NOMO-1 treated with dmso at 0.1 percent for 144 hours (cell line): ENCODE data around the gene PPP1R7.
"Not testable (repeated sequence)": the region's sequence is repeated elsewhere in the genome, so short reads cannot be mapped to it uniquely, and the experiment has no call there.

Experiments used
- DNase-seq: peaks from one replicate; lab custom pipeline; 2025; ENCODE audit not compliant: unreplicated experiment; lab: John Stamatoyannopoulos, UW

Gene PPP1R7

DNA sequence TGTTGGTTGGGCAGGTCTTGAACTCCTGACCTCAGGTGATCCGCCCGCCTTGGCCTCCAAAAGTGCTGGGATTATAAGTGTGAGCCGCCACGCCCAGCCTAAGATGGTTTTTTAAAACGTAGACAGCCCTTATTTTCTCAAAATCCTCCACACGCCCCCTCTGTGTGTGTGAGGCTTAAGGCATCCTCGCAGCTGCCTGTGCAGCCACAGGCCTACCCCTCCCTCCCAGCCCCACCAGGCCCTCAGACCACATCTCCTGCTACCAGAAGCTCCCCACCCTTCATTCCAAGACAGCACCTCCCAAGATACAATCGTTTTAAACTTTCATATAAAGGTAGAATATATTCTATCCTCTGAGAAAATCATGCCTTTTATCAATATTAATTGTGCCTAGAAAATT lies 43.0 kb downstream of the PPP1R7 start:
- no peak for DNase-seq

DNA sequence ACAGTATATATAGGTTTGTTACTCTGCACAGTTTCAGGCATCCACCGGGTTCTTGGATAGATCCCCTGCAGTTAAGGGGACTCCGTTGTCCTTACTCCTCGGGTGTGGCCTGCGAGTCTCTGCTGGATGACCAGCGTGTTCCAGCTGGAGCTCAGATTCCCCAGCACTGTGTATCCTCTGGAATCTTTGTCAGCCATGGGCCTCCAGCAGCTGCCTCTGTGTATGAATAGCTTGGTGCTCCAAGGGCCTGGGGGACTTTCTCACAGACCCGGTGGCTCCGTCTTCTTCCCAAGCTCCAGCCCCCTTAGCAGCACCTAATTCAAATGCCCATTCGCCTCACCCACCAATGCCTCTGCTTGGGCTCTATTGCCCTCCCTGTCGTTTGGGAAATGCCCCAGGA lies 44.5 kb downstream of the PPP1R7 start:
- no peak for DNase-seq

GRCh38 chr2:241195506-241196130 lies 45.4 kb downstream of the PPP1R7 start:
- DNase-seq, result no peak

DNA sequence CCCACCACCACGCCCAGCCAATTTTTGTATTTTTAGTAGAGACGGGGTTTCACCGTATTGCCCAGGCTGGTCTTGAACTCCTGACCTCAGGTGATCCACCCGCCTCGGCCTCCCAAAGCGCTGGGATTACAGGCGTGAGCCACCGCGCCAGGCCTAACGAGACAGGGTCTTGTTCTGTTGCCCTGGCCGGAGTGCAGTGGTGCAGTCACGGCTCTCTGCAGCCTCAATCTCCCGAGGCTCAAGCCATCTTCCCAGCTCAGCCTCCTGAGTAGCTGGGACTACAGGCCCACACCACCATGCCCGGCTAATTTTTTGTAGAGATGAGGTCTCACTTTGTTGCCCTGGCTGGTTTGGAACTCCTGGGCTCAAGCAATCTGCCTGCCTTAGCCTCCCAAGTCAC lies 47.0 kb downstream of the PPP1R7 start:
- not testable (repeated sequence) for DNase-seq

DNA sequence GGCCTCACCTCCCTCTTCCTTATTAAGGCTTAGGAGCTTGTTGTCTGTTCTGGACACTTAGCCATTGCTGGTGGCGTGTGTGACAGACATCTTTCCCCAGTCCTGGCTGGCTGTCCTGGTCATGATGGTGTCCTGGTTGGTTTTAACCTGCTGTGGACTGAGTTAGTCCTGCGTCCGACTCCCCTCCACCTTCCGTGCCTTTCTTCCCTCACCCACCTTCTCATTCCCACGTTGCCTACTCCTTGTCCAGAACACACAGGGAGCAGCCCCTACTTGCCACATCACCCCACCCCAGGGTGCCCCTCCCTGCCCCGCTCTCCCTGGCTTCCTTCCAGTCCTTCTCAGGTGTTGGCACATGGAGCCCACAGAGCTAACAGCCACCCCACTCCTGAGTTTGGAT lies 47.7 kb downstream of the PPP1R7 start:
- DNase-seq, result no peak

- no peak for DNase-seq
Observed at GRCh38 chr2:241198381-241199279, 48.4 kb downstream of the PPP1R7 start.

- no peak for DNase-seq
Observed at GRCh38 chr2:241199286-241199685, 49.0 kb downstream of the PPP1R7 start.

DNA sequence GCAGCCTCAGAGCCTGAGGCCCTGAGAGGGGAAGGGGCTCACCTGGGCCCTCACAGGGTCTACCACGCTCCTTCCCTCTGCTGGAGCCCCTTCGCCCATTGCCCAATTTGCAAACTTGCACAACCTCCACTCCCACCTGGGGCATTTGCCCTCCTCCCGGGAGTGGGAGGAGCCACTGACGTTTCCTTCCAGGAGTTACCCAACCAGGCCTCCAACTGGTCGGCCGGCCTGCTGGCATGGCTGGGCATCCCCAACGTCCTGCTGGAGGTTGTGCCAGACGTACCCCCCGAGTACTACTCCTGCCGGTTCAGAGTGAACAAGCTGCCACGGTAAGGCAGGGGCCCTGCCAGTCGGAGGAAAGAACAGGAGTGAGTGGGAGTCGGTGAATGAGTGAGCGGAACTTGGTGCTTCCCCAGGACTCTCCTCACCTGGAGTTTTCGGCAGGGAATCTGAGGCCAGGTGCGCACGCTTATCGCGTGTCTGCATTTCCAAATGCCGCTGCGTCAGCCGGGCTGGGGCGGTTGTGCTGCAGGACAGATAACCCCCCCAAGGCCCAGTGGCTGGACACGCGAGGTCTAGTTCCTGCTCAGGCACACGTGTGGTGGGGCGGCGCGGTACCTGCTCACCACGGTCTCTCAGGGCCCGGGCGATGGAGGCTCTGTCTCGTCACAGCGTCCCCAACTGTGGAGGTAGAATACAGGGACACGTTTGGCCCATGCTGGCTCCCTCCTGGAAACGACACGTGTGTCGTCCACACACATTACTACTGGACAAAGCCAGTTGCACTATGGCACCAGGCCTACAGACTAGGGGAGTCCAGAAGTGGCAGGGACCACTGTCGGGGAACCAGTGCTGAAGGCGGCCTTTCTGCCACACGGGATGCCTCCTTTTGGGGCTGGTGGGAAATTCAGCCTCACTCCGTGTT lies 49.9 kb downstream of the PPP1R7 start:
- no peak for DNase-seq

DNA sequence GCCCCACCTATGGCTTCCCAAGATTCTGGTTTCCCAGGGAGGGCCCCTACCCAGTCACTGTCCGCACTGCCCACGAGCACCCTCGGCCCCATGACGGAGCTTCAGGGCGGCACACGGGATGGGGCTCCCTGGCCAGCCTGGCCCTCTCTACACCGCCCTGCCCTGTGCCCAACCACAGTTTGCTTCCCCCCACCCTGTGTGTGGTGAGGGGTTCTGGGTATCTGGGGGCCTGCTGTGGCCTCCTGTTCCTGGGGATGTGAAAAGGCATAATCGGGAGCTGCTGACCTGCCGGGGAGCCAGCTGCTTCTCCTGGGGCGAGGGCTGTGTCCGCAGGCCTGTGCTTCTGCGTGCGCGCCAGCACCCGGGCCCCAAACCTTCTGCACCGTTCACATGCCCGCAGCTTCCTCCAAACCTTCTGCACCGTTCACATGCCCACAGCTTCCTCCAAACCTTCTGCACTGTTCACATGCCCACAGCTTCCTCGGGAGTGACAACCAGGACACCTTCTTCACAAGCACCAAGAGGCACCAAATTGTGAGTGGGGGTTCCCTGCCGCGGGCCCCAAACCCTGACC lies 50.6 kb downstream of the PPP1R7 start:
- DNase-seq, result no peak

DNA sequence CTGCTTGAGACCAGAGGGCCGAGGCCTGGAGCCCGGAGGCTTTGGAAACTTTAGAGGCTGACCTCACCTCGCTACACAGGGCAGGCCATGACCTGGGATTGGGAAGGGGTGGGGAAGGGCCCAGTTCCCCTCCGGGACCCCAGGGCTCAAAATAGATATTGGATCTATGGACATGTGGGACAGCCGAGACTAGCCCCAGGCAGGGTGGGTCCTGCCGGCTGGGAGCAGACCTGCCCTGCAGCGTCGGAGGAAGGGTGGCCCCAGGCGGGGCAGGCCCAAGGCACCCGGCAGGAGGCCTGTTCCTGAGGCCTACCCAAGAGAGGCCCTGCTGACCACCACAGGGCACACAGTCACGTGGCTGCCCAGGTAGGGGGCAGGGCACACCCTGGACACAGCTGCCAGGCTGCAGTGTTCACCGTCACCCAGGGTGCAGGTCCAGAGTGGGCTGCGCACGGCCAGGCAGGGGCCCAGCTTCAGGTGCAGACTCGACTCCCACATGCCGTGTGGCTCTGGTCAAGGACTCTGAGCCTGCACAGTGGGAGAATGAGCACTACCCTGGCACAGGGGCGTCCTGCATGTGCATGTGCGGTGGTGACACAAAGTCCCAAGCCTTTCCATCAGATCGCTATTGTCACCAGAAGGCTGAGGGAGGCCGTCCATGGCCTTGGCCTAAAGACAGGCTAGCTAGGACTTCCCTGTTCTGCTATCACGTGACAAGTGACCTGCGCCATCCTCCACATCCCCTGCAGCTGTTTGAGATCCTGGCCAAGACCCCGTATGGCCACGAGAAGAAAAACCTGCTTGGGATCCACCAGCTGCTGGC lies 51.4 kb downstream of the PPP1R7 start:
- no peak for DNase-seq

DNA sequence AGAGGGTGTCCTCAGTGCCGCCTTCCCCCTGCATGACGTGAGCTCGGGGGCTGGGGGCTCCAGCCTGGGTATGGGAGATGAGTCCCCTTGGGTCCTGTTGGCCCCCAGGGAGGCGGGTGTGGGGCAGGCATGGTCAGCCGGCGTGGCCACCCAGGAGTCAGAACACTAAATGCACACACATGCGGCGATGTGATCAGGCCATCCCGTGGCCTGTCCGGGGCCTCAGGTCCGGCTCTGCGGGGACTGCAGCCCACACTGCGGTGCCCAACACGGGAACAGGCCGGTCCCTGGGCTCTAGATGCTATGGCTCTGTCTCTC lies 52.0 kb downstream of the PPP1R7 start:
- no peak for DNase-seq

GRCh38 chr2:241202681-241203080 lies 52.4 kb downstream of the PPP1R7 start:
- no peak for DNase-seq

- DNase-seq, result no peak
Observed at GRCh38 chr2:241203218-241204009, 53.1 kb downstream of the PPP1R7 start.

DNA sequence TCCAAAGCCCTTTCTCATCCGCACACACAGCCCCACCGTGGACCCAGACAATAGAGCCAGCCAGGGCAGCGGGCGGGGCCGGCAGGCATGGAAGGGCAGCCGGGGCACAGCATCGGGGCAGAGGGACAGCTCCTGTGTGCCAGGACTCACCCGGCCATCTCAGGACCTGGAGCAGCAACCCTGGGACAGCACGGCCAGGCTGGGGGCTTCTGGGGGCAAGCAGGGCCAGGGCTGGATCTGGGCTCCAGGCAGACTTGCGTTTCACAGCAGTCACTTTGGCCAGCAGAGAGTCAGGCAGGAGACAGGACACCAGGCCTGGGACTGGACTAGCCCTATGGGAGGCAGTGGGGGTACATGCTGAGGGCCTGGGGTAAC lies 53.7 kb downstream of the PPP1R7 start:
- no peak for DNase-seq

- no peak for DNase-seq
Observed at GRCh38 chr2:241204490-241204889, 54.2 kb downstream of the PPP1R7 start.

GRCh38 chr2:241205086-241205485 lies 54.8 kb downstream of the PPP1R7 start:
- DNase-seq, result no peak

- no peak for DNase-seq
Observed at GRCh38 chr2:241207151-241207550, 56.9 kb downstream of the PPP1R7 start.

DNA sequence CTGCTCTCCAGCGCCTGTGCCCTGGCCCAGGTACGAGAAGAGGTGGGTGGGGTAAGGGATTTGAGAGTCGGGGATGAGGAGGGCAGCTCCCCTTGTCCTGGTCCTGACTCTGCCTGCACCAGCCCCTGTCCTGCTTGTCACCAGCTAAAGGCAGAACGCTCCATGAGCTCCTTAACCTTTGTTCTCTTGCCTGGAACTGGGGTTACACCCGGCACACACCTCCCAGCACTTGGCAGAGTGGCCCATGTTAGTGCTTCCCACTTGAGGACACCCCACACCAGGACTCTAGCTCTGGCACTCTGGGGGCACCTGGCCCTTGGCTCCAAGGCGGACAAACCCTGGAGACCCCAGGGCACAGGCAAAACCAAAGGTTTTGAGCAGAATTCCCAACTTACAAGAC lies 57.4 kb downstream of the PPP1R7 start:
- no peak for DNase-seq

DNA sequence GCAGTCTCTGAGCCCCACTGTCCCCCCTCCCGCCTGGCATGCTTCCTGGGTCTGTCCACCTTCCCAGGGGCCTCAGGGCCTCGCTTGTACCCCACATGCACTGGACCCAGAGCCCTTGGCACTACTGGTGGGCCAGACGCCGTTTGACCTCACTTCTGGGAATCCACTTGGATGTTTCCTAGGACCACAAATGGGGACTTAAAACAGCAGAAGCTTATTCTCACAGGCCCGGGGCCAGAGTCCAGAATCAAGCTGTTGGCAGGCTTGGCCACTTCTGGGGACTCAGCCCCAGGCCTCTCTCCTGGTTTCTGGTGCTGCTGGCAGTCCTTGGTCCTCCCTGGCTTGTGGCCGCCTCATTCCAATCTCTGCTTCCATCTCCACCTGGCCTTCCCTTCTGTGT lies 57.8 kb downstream of the PPP1R7 start:
- DNase-seq, result no peak

- no peak for DNase-seq
Observed at GRCh38 chr2:241209271-241209670, 59.0 kb downstream of the PPP1R7 start.
